ENCODE data around the gene ACMSD. TPM values are rescaled to one million over a fixed set of nuclear protein-coding genes. Genes with fewer than 3 reads are reported as not detected.

Gene ACMSD
- total and polyA plus RNA-seq, 2 of the 13 experiments (the other 11 are each of a cell fraction or from before 2014, with no cell fraction given): not detected

DNA sequence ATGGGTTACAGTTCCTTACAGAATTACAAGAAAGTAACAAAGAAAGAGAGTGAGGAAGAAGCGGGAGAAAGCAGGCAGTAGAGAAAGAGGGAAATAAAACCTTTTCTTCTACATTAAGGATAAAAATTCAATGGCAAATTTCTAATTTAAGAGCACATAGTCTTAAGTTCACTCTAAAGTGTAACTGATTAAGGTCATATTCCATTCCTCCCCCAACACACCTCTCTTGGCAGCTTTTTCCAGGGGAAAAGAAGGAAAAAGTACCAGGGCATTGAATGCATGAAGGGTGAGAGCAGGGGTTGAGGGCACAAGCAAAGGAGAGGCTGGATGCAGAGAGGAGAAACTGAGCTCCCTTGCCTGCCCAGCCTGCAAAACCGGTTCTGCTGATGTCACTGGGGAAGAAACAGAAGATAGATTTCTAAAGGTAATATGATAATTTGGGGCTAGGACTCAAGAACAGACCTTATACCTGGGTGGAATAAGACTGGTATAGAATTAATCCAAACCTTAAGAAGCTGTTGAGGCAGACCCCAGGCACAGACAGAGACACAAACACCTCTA lies 4.6 kb downstream of the ACMSD start:
- no peak for TF ChIP-seq U2AF2 (IDR thresholded peaks at IDR 0.05; ENCODE audit: low read depth, low read length)
- no peak for TF ChIP-seq GATAD2A (CRISPR knock-in tag; IDR thresholded peaks at IDR 0.05)
- no peak for TF ChIP-seq FLYWCH1 (CRISPR knock-in tag; IDR thresholded peaks at IDR 0.05)
- no peak for TF ChIP-seq ESRRA (CRISPR knock-in tag; IDR thresholded peaks at IDR 0.05; ENCODE audit: low read depth)
- Histone ChIP-seq H3K36me3 (replicated peaks in 1 of 2; ENCODE audit: control insufficient read depth in 1 of 2, insufficient read depth in 2 of 2, low read length in 2 of 2) (no peaks in the 10 kb centered on the region), H2AFZ (ENCODE audit: low read length) (no peak overlapping the region), H3K4me1 (ENCODE audit: insufficient read depth, low read length) (peaks cover 7% of the 10 kb centered on the region), H3K27ac (ENCODE audit: extremely low read length, insufficient read depth, low read length) (no peak overlapping the region), H3K9ac (ENCODE audit: insufficient read depth, low read depth, low read length) (no peak overlapping the region), H4K20me1 (ENCODE audit: insufficient read depth, low read length) (no peaks in the 10 kb centered on the region), H3K9me3 (ENCODE audit: low read length) (no peaks in the 10 kb centered on the region), H3K27me3 (ENCODE audit: control insufficient read depth in 1 of 2, insufficient read depth in 2 of 2, low read length in 2 of 2) (no peaks in the 10 kb centered on the region), H3K4me3 (replicated peaks in 1 of 3; ENCODE audit: insufficient read depth in 1 of 3, low read depth in 2 of 3, low read length in 3 of 3) (no peak overlapping the region), H3K4me2 (ENCODE audit: low read depth, low read length) (no peak overlapping the region), H3K79me2 (ENCODE audit: insufficient read depth, low read length) (no peaks in the 10 kb centered on the region)
- no peak for DNase-seq (ENCODE audit: low spot score)
- WGBS (ENCODE audit: low lambda C conversion rate): 48% methylated on average over 2 of the region's 2 CpGs
- POLR2A ChIA-PET: no interaction called here
- BruUV-seq (replicated peaks): no TSS peak
- CTCF ChIA-PET (ENCODE audit: low intra/inter-chr PET ratio, low total read pairs): no interaction called here
- intact Hi-C loops (cut with micrococcal nuclease; ENCODE audit: unreplicated experiment): no loop called here
- ATAC-seq: no peak
- in situ Hi-C loops (cut with HindIII; ENCODE audit: extremely low pct_ligation_motif_present, low pct_unique_long_range_greater_than_20kb): no loop called here
- no peak for FAIRE-seq

DNA sequence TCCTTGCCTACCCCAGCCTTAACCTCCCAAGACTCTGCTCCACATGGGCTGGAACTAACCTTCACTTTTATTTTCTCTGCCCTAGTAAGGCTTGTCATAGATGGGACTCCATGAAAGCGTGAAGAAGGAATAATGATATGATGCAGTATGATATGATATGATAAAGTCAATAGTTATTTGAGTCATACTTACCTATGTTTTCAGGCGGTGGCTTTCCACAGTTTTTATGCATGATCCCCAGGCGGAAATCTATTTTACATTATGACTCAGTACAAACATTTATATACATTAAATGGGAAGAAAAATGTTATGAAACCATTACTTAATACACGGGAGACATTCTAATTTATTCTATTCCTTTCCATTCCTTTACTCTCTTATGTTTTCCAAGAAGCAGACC lies 5.6 kb downstream of the ACMSD start:
- Histone ChIP-seq H3K4me2 (ENCODE audit: low read depth, low read length) (no peak overlapping the region), H3K9me3 (ENCODE audit: low read length) (no peaks in the 10 kb centered on the region), H3K27me3 (ENCODE audit: control insufficient read depth in 1 of 2, insufficient read depth in 2 of 2, low read length in 2 of 2) (no peaks in the 10 kb centered on the region), H3K79me2 (ENCODE audit: insufficient read depth, low read length) (no peaks in the 10 kb centered on the region), H4K20me1 (ENCODE audit: insufficient read depth, low read length) (no peaks in the 10 kb centered on the region), H3K9ac (ENCODE audit: insufficient read depth, low read depth, low read length) (no peak overlapping the region), H2AFZ (ENCODE audit: low read length) (no peak overlapping the region), H3K36me3 (replicated peaks in 1 of 2; ENCODE audit: control insufficient read depth in 1 of 2, insufficient read depth in 2 of 2, low read length in 2 of 2) (no peaks in the 10 kb centered on the region), H3K27ac (ENCODE audit: extremely low read length, insufficient read depth, low read length) (no peak overlapping the region), H3K4me3 (replicated peaks in 1 of 3; ENCODE audit: insufficient read depth in 1 of 3, low read depth in 2 of 3, low read length in 3 of 3) (no peak overlapping the region), H3K4me1 (ENCODE audit: insufficient read depth, low read length) (no peaks in the 10 kb centered on the region)
- ChIA-PET POLR2A (no interaction called here), CTCF (ENCODE audit: low intra/inter-chr PET ratio, low total read pairs) (no interaction called here)
- intact Hi-C loops (cut with micrococcal nuclease; ENCODE audit: unreplicated experiment) (no loop called here), in situ Hi-C loops (cut with HindIII; ENCODE audit: extremely low pct_ligation_motif_present, low pct_unique_long_range_greater_than_20kb) (no loop called here)
- DNase-seq (ENCODE audit: low spot score) (no peak), ATAC-seq (no peak), FAIRE-seq (no peak)
- no TSS peak for BruUV-seq (replicated peaks)
- TF ChIP-seq MED8 (CRISPR knock-in tag; IDR thresholded peaks at IDR 0.05; ENCODE audit: insufficient replicate concordance) (no peak), ZNF766 (CRISPR knock-in tag; IDR thresholded peaks at IDR 0.05; ENCODE audit: borderline replicate concordance) (no peak), TBP (CRISPR knock-in tag; IDR thresholded peaks at IDR 0.05) (no peak), ZNF75D (CRISPR knock-in tag; IDR thresholded peaks at IDR 0.05; ENCODE audit: borderline replicate concordance) (no peak), ZNF10 (CRISPR knock-in tag; IDR thresholded peaks at IDR 0.05; ENCODE audit: borderline replicate concordance, low read depth) (no peak), NR3C1 (CRISPR knock-in tag; IDR thresholded peaks at IDR 0.05) (no peak), SALL1 (CRISPR knock-in tag; IDR thresholded peaks at IDR 0.05) (no peak), ZNF432 (CRISPR knock-in tag; IDR thresholded peaks at IDR 0.05; ENCODE audit: borderline replicate concordance) (no peak), DNMT3B (CRISPR knock-in tag; conservative IDR thresholded peaks at IDR 0.05) (no peak), FOXO1 (CRISPR knock-in tag; IDR thresholded peaks at IDR 0.05) (no peak)
- TF ChIP-seq, protein P1, sequence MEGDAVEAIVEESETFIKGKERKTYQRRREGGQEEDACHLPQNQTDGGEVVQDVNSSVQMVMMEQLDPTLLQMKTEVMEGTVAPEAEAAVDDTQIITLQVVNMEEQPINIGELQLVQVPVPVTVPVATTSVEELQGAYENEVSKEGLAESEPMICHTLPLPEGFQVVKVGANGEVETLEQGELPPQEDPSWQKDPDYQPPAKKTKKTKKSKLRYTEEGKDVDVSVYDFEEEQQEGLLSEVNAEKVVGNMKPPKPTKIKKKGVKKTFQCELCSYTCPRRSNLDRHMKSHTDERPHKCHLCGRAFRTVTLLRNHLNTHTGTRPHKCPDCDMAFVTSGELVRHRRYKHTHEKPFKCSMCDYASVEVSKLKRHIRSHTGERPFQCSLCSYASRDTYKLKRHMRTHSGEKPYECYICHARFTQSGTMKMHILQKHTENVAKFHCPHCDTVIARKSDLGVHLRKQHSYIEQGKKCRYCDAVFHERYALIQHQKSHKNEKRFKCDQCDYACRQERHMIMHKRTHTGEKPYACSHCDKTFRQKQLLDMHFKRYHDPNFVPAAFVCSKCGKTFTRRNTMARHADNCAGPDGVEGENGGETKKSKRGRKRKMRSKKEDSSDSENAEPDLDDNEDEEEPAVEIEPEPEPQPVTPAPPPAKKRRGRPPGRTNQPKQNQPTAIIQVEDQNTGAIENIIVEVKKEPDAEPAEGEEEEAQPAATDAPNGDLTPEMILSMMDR (CRISPR knock-in tag; IDR thresholded peaks at IDR 0.05): no peak
- WGBS (ENCODE audit: low lambda C conversion rate): 38% methylated on average over 4 of the region's 4 CpGs
